SK-N-SH (cell line): ENCODE results near the gene HOMER3. TPM values are rescaled to one million over a fixed set of nuclear protein-coding genes. Genes with fewer than 3 reads are reported as not detected.

Experiments
- CTCF ChIA-PET: fragments of 300-600, 350-600 bp; formaldehyde crosslinking; extraction: SDS; loops from one replicate; lab custom pipeline; 2021; lab: Yijun Ruan, JAX
- POLR2A ChIA-PET: fragments of 350-600 bp; sonication (Branson Sonifier 250); formaldehyde crosslinking; extraction: SDS; loops from one replicate; lab custom pipeline; 2020; ENCODE audit warnings: antibody characterized with exemption, inconsistent platforms; lab: Yijun Ruan, JAX
- DNase-seq: peaks from one replicate; pipeline ENCODE4 v3.0.0; 2012
- H2AFZ ChIP-seq: fragments of 200-600 bp; sonication (generic); 2 replicates; pipeline ENCODE4 v1.8.1; 2016; ENCODE audit warnings: antibody characterized with exemption, mild to moderate bottlenecking, low read depth
- H3F3A ChIP-seq: fragments of 200-600 bp; sonication (generic); replicated peaks from 2 replicates; pipeline ENCODE3; 2016; ENCODE audit warnings: antibody characterized with exemption, mild to moderate bottlenecking; ENCODE audit not compliant: insufficient read depth
- H3K27ac ChIP-seq, 2 experiments: fragments of 200-500 bp in 1 of 2; fragments of 200-600 bp in 1 of 2; sonication (Bioruptor generic) in 1 of 2; sonication (generic), shearing (Covaris generic) in 1 of 2; 2 replicates each; pipeline versions ENCODE4 v1.5.1 to v1.6.1; 2014 to 2016; ENCODE audit warnings: low read depth in 2 of 2, inconsistent platforms in 1 of 2, low read length in 1 of 2, mild to moderate bottlenecking in 1 of 2, mixed read lengths in 1 of 2
- H3K27me3 ChIP-seq: fragments of 200-600 bp; sonication (generic), shearing (Covaris generic); 2 replicates; pipeline ENCODE4 v1.6.1; 2016; ENCODE audit warnings: mixed run types; ENCODE audit not compliant: insufficient read depth
- H3K36me3 ChIP-seq, 2 experiments: fragments of 200-500 bp in 1 of 2; fragments of 200-600 bp in 1 of 2; sonication (Bioruptor generic) in 1 of 2; sonication (generic) in 1 of 2; replicated peaks in 1 of 2; 2 replicates each; pipeline versions ENCODE3 to v1.5.1; 2014 to 2016; ENCODE audit warnings: low read length in 1 of 2, mild to moderate bottlenecking in 1 of 2; ENCODE audit not compliant: insufficient read depth in 2 of 2, control insufficient read depth in 1 of 2
- H3K4me1 ChIP-seq, 2 experiments: fragments of 200-500 bp in 1 of 2; fragments of 200-600 bp in 1 of 2; sonication (Bioruptor generic) in 1 of 2; sonication (generic), shearing (Covaris generic) in 1 of 2; 2 replicates each; pipeline versions ENCODE4 v1.5.1 to v1.6.1; 2014 to 2016; ENCODE audit warnings: low read depth in 1 of 2, low read length in 1 of 2, mixed run types in 1 of 2; ENCODE audit not compliant: insufficient read depth in 2 of 2, control insufficient read depth in 1 of 2
- H3K4me2 ChIP-seq: fragments of 200-600 bp; sonication (generic), shearing (Covaris generic); 2 replicates; pipeline ENCODE4 v1.6.1; 2017; ENCODE audit warnings: mixed run types
- H3K4me3 ChIP-seq, 2 experiments: fragments of 200-500 bp in 1 of 2; fragments of 200-600 bp in 1 of 2; sonication (Bioruptor generic) in 1 of 2; sonication (generic), shearing (Covaris generic) in 1 of 2; 2 replicates each; pipeline versions ENCODE4 v1.5.1 to v1.8.1; 2014 to 2016; ENCODE audit warnings: low read depth in 2 of 2, inconsistent platforms in 1 of 2, low read length in 1 of 2, mild to moderate bottlenecking in 1 of 2, mixed read lengths in 1 of 2, moderate library complexity in 1 of 2
- H3K79me2 ChIP-seq: fragments of 200-600 bp; sonication (generic); 2 replicates; pipeline ENCODE4 v1.8.1; 2017; ENCODE audit warnings: mild to moderate bottlenecking; ENCODE audit not compliant: insufficient read depth
- H3K9ac ChIP-seq: fragments of 200-600 bp; sonication (generic); 2 replicates; pipeline ENCODE4 v1.6.1; 2017; ENCODE audit warnings: mixed run types
- H3K9me2 ChIP-seq: fragments of 200-600 bp; sonication (generic); 2 replicates; pipeline ENCODE4 v1.6.1; 2017; ENCODE audit warnings: mixed run types
- H3K9me3 ChIP-seq: fragments of 200-600 bp; sonication (generic); 2 replicates; pipeline ENCODE4 v1.6.1; 2017; ENCODE audit warnings: mixed run types, mild to moderate bottlenecking, moderate library complexity
- H4K20me1 ChIP-seq: fragments of 200-600 bp; sonication (generic); 2 replicates; pipeline ENCODE4 v1.6.1; 2017; ENCODE audit warnings: mild to moderate bottlenecking, mixed run types; ENCODE audit not compliant: insufficient read depth
- EP300 ChIP-seq, 2 experiments: IDR thresholded peaks; 2 replicates each; pipeline versions ENCODE4 v1.4.0 to v1.6.1; 2012; ENCODE audit warnings: borderline replicate concordance in 1 of 2, low read depth in 1 of 2, low read length in 1 of 2
- EZH2phosphoT487 ChIP-seq: fragments of 200-600 bp; sonication (generic); IDR thresholded peaks from 2 replicates; pipeline ENCODE4 v1.6.1; 2017; ENCODE audit warnings: low read depth, mixed run types, mild to moderate bottlenecking, antibody characterized with exemption, moderate library complexity, borderline replicate concordance
- FOXJ3 ChIP-seq: sonication (generic); formaldehyde crosslinking; IDR thresholded peaks from 2 replicates; pipeline ENCODE4 v1.5.1; 2020; ENCODE audit warnings: mild to moderate bottlenecking, missing genetic modification reagents
- FOXM1 ChIP-seq: IDR thresholded peaks from 2 replicates; pipeline ENCODE4 v1.4.0; 2012; ENCODE audit warnings: low read depth, mild to moderate bottlenecking
- GABPA ChIP-seq: IDR thresholded peaks from 2 replicates; pipeline ENCODE4 v1.4.0; 2012; ENCODE audit warnings: low read depth, mild to moderate bottlenecking
- GATA2 ChIP-seq: sonication (generic); formaldehyde crosslinking; IDR thresholded peaks from 2 replicates; pipeline ENCODE4 v1.5.0; 2020; ENCODE audit warnings: mild to moderate bottlenecking, missing genetic modification reagents
- IRF3 ChIP-seq: fragments of 150-350 bp; IDR thresholded peaks from 2 replicates; pipeline ENCODE4 v1.6.1; 2016; ENCODE audit warnings: mild to moderate bottlenecking, low read depth, low read length
- JUND ChIP-seq: IDR thresholded peaks from 2 replicates; pipeline ENCODE4 v1.4.0; 2012
- MAX ChIP-seq: IDR thresholded peaks from 2 replicates; pipeline ENCODE4 v1.4.0; 2012; ENCODE audit warnings: low read depth
- NFIC ChIP-seq: IDR thresholded peaks from 2 replicates; pipeline ENCODE4 v1.4.0; 2012; ENCODE audit warnings: borderline replicate concordance
- PBX3 ChIP-seq: IDR thresholded peaks from 2 replicates; pipeline ENCODE4; 2012
- POLR2AphosphoS5 ChIP-seq: IDR thresholded peaks from 2 replicates; pipeline ENCODE4 v1.6.1; 2012; ENCODE audit warnings: low read depth, low read length
- RCOR1 ChIP-seq: fragments of 150-350 bp; IDR thresholded peaks from 2 replicates; pipeline ENCODE4 v1.6.1; 2017; ENCODE audit warnings: antibody characterized with exemption, low read length
- RFX5 ChIP-seq: IDR thresholded peaks from 2 replicates; pipeline ENCODE4 v1.6.1; 2012; ENCODE audit warnings: mild to moderate bottlenecking, improper control_type of control experiment, low read length
- RXRA ChIP-seq: IDR thresholded peaks from 2 replicates; pipeline ENCODE4 v1.4.0; 2012; ENCODE audit warnings: low read depth, mild to moderate bottlenecking, borderline replicate concordance
- SIN3A ChIP-seq: IDR thresholded peaks from 2 replicates; pipeline ENCODE4 v1.6.1; 2012; ENCODE audit warnings: low read depth, mild to moderate bottlenecking, low read length, moderate library complexity, borderline replicate concordance
- YY1 ChIP-seq: IDR thresholded peaks from 2 replicates; pipeline ENCODE4 v1.4.0; 2012; ENCODE audit warnings: low read depth, mild to moderate bottlenecking
- WGBS: methylation state at CpG from one replicate; pipeline ENCODE4 v1.1.6; 2017; ENCODE audit warnings: low lambda C conversion rate; 5-methylcytosine and 5-hydroxymethylcytosine counted together
- polyA plus RNA-seq, 3 experiments: library from polyadenylated mRNA; depleted of rRNA; stranded (reverse); fragments of >200 nt; gene quantifications; 2 replicates each; pipeline ENCODE4 v1.2.3, GENCODE V29; 2012

The HOMER3 gene
- polyA plus RNA-seq, 1 of the 3 experiments (the other 2 are of a cell fraction): 83.0 TPM

- H3K79me2 ChIP-seq: peaks cover 66% of the 10 kb centered on the region
Observed at GRCh38 chr19:18912933-18913332, 28.1 kb downstream of the HOMER3 start.

GRCh38 chr19:18910801-18911436 lies 30.1 kb downstream of the HOMER3 start:
- no peak for TF ChIP-seq EP300 (IDR thresholded peaks at IDR 0.05; ENCODE audit: borderline replicate concordance in 1 of 2, low read depth in 1 of 2, low read length in 1 of 2)
- no peak for TF ChIP-seq NFIC
- no peak for TF ChIP-seq EZH2phosphoT487
- TF ChIP-seq GATA2 (CRISPR knock-in tag): no peak
- TF ChIP-seq RFX5: no peak
- TF ChIP-seq MAX: no peak
- no peak for TF ChIP-seq RCOR1
- Histone ChIP-seq H3K4me1 (no peaks in the 10 kb centered on the region; a peak in 1 of 4 replicates), H3K79me2 (peaks cover 46% of the 10 kb centered on the region), H3K9me2 (no peaks in the 10 kb centered on the region), H3K9me3 (no peaks in the 10 kb centered on the region), H3F3A (no peaks in the 10 kb centered on the region), H3K27ac (no peak overlapping the region), H3K4me2 (no peak overlapping the region), H3K4me3 (no peak overlapping the region), H2AFZ (no peak overlapping the region), H4K20me1 (peaks cover 44% of the 10 kb centered on the region), H3K36me3 (peaks cover 33 to 51% of the 10 kb centered on the region in 2 experiments), H3K9ac (no peak overlapping the region), H3K27me3 (no peaks in the 10 kb centered on the region)
- ChIA-PET POLR2A (interaction anchor here (0.8 kb wide), 1 partner anchor 8 kb away, joined by 4 read pairs; the partner anchor contains the start of genes COPE and DDX49), CTCF (interaction anchor here (4.1 kb wide), 1 partner anchor 16 kb away, joined by 22 read pairs; the partner anchor contains the start of gene CERS1)
- no peak for DNase-seq
- WGBS: 100% methylated on average over 2 of the region's 19 CpGs

More at GRCh38 chr19:18912933-18913332, 28.1 kb downstream of the HOMER3 start:
- H3K4me1 ChIP-seq: peaks cover 2 to 5% of the 10 kb centered on the region in 2 experiments; a peak in 2 of 4 replicates
- H3K4me3 ChIP-seq: no peak overlapping the region
- no peak overlapping the region for H3K4me2 ChIP-seq
- peaks cover 59% of the 10 kb centered on the region for H4K20me1 ChIP-seq
- no peaks in the 10 kb centered on the region for H3K9me2 ChIP-seq
- ChIA-PET CTCF (interaction anchor here (0.8 to 1.9 kb wide), 3 partner anchors 17 to 74 kb away, joined by 4 to 7 read pairs (median 5); partner anchors contain the start of gene CERS1), POLR2A (no interaction called here)
- WGBS: no CpG with 5 or more reads among the region's 14 CpGs
- H3K27me3 ChIP-seq: no peaks in the 10 kb centered on the region
- H3K36me3 ChIP-seq: peaks cover 33 to 39% of the 10 kb centered on the region in 2 experiments
- H3K9ac ChIP-seq: no peak overlapping the region
- no peak for DNase-seq
- no peak overlapping the region for H3K27ac ChIP-seq
- TF ChIP-seq SIN3A (no peak), IRF3 (no peak), FOXM1 (no peak), GABPA (no peak), EP300 (IDR thresholded peaks at IDR 0.05; ENCODE audit: borderline replicate concordance in 1 of 2, low read depth in 1 of 2, low read length in 1 of 2) (no peak), PBX3 (no peak), JUND (no peak), POLR2AphosphoS5 (no peak), RXRA (no peak), YY1 (no peak), RFX5 (no peak), FOXJ3 (CRISPR knock-in tag) (no peak)
- H3K9me3 ChIP-seq: no peaks in the 10 kb centered on the region
- no peak overlapping the region for H2AFZ ChIP-seq
- no peaks in the 10 kb centered on the region for H3F3A ChIP-seq
